Measurements from ENCODE around the gene SLC26A6.
A peak's percentile ranks its signal among the peaks of the same experiment; 100 is the strongest.

The SLC26A6 gene

GRCh38 chr3:48597408-48597800, 37.9 kb downstream of the SLC26A6 start:
- no peak for DNase-seq

GRCh38 chr3:48596676-48597407, 38.4 kb downstream of the SLC26A6 start:
- no peak for DNase-seq

- DNase-seq, result no peak
Measured at GRCh38 chr3:48596157-48596556, 39.1 kb downstream of the SLC26A6 start.

- peak in 1 of 2 donors; percentile 33 for DNase-seq
Measured at GRCh38 chr3:48595526-48596121, 39.6 kb downstream of the SLC26A6 start.

GRCh38 chr3:48595075-48595525, 40.2 kb downstream of the SLC26A6 start, which contains the start of gene COL7A1:
TSS of gene COL7A1 (minus strand) at chr3:48595329. CDS start at chr3:48595159, 170 bp downstream.
- no peak for DNase-seq

GRCh38 chr3:48594417-48595049, 40.7 kb downstream of the SLC26A6 start:
- no peak for DNase-seq

- no peak for DNase-seq
Measured at GRCh38 chr3:48593337-48593736, 41.9 kb downstream of the SLC26A6 start.

GRCh38 chr3:48592519-48593087, 42.7 kb downstream of the SLC26A6 start:
- no peak for DNase-seq

GRCh38 chr3:48591886-48592518, 43.3 kb downstream of the SLC26A6 start:
- DNase-seq, result no peak

GRCh38 chr3:48591436-48591835, 43.8 kb downstream of the SLC26A6 start:
- DNase-seq, result no peak

- no peak for DNase-seq
Measured at GRCh38 chr3:48588230-48588629, 47.0 kb downstream of the SLC26A6 start.

GRCh38 chr3:48587686-48588085, 47.6 kb downstream of the SLC26A6 start:
- no peak for DNase-seq

- DNase-seq, result no peak
Measured at GRCh38 chr3:48585411-48585810, 49.9 kb downstream of the SLC26A6 start.

- no peak for DNase-seq
Measured at GRCh38 chr3:48584836-48585235, 50.4 kb downstream of the SLC26A6 start.

- no peak for DNase-seq
Measured at GRCh38 chr3:48581621-48582481, 53.4 kb downstream of the SLC26A6 start.

GRCh38 chr3:48576647-48577046, 58.6 kb downstream of the SLC26A6 start:
- DNase-seq, result no peak

All from inflammatory macrophage (primary cell).